ENCODE results near the gene TAF12. TPM values are rescaled to one million over a fixed set of nuclear protein-coding genes. Genes with fewer than 3 reads are reported as not detected.
A peak's percentile ranks its signal among the peaks of the same experiment; 100 is the strongest.

TAF12 gene
- total RNA-seq, 1 experiment from 2014 or later = 18.6 TPM

DNA sequence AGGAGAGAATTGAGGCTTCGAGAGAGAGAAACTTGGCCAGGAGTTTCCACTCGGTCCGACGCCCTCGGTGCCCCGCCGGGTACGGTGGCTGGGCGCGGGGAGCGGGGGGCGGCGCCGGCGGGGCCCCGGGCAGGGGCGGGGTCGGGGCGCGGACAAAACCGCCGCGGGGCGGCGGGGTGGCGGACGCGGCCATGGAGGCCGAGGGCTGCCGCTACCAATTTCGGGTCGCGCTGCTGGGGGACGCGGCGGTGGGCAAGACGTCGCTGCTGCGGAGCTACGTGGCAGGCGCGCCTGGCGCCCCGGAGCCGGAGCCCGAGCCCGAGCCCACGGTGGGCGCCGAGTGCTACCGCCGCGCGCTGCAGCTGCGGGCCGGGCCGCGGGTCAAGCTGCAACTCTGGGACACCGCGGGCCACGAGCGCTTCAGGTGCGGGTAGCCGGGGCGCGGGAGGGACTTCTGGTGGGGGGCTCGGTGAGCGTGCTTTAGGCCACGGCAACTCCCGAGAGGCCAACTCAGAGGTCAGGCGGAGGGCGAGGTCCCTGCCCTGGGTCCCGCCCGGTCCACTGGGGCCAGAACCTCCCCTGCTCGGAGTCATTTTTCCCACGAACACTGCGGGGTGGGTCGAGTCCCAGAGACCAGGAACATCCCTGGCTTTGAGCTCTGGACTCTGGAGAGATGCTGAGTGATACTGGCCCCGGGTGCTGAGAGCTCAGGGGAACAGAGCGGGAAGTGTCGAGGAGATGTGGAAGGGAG is 50.4 kb downstream of the TAF12 start (continued):
- TF ChIP-seq, protein P1, sequence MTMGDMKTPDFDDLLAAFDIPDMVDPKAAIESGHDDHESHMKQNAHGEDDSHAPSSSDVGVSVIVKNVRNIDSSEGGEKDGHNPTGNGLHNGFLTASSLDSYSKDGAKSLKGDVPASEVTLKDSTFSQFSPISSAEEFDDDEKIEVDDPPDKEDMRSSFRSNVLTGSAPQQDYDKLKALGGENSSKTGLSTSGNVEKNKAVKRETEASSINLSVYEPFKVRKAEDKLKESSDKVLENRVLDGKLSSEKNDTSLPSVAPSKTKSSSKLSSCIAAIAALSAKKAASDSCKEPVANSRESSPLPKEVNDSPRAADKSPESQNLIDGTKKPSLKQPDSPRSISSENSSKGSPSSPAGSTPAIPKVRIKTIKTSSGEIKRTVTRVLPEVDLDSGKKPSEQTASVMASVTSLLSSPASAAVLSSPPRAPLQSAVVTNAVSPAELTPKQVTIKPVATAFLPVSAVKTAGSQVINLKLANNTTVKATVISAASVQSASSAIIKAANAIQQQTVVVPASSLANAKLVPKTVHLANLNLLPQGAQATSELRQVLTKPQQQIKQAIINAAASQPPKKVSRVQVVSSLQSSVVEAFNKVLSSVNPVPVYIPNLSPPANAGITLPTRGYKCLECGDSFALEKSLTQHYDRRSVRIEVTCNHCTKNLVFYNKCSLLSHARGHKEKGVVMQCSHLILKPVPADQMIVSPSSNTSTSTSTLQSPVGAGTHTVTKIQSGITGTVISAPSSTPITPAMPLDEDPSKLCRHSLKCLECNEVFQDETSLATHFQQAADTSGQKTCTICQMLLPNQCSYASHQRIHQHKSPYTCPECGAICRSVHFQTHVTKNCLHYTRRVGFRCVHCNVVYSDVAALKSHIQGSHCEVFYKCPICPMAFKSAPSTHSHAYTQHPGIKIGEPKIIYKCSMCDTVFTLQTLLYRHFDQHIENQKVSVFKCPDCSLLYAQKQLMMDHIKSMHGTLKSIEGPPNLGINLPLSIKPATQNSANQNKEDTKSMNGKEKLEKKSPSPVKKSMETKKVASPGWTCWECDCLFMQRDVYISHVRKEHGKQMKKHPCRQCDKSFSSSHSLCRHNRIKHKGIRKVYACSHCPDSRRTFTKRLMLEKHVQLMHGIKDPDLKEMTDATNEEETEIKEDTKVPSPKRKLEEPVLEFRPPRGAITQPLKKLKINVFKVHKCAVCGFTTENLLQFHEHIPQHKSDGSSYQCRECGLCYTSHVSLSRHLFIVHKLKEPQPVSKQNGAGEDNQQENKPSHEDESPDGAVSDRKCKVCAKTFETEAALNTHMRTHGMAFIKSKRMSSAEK (CRISPR knock-in tag; IDR thresholded peaks at IDR 0.05; ENCODE audit: borderline replicate concordance) = no peak
- TF ChIP-seq ZNF219 (CRISPR knock-in tag; IDR thresholded peaks at IDR 0.05; ENCODE audit: borderline replicate concordance) = 0 out of 2 replicates have a peak, but pooled peaks have one; percentile 61
- TF ChIP-seq, protein P2, sequence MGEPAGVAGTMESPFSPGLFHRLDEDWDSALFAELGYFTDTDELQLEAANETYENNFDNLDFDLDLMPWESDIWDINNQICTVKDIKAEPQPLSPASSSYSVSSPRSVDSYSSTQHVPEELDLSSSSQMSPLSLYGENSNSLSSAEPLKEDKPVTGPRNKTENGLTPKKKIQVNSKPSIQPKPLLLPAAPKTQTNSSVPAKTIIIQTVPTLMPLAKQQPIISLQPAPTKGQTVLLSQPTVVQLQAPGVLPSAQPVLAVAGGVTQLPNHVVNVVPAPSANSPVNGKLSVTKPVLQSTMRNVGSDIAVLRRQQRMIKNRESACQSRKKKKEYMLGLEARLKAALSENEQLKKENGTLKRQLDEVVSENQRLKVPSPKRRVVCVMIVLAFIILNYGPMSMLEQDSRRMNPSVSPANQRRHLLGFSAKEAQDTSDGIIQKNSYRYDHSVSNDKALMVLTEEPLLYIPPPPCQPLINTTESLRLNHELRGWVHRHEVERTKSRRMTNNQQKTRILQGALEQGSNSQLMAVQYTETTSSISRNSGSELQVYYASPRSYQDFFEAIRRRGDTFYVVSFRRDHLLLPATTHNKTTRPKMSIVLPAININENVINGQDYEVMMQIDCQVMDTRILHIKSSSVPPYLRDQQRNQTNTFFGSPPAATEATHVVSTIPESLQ (CRISPR knock-in tag; IDR thresholded peaks at IDR 0.05) = no peak
- TF ChIP-seq, protein P3, sequence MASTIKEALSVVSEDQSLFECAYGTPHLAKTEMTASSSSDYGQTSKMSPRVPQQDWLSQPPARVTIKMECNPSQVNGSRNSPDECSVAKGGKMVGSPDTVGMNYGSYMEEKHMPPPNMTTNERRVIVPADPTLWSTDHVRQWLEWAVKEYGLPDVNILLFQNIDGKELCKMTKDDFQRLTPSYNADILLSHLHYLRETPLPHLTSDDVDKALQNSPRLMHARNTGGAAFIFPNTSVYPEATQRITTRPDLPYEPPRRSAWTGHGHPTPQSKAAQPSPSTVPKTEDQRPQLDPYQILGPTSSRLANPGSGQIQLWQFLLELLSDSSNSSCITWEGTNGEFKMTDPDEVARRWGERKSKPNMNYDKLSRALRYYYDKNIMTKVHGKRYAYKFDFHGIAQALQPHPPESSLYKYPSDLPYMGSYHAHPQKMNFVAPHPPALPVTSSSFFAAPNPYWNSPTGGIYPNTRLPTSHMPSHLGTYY (CRISPR knock-in tag; IDR thresholded peaks at IDR 0.05) = no peak
- TF ChIP-seq NFYB (CRISPR knock-in tag; conservative IDR thresholded peaks at IDR 0.05; ENCODE audit: low read depth) = no peak
- TF ChIP-seq, protein P4, sequence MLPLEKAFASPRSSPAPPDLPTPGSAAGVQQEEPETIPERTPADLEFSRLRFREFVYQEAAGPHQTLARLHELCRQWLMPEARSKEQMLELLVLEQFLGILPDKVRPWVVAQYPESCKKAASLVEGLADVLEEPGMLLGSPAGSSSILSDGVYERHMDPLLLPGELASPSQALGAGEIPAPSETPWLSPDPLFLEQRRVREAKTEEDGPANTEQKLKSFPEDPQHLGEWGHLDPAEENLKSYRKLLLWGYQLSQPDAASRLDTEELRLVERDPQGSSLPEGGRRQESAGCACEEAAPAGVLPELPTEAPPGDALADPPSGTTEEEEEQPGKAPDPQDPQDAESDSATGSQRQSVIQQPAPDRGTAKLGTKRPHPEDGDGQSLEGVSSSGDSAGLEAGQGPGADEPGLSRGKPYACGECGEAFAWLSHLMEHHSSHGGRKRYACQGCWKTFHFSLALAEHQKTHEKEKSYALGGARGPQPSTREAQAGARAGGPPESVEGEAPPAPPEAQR (CRISPR knock-in tag; IDR thresholded peaks at IDR 0.05) = no peak
- TF ChIP-seq SP1 (CRISPR knock-in tag; conservative IDR thresholded peaks at IDR 0.05) = peak; percentile 50
- TF ChIP-seq, protein P5, sequence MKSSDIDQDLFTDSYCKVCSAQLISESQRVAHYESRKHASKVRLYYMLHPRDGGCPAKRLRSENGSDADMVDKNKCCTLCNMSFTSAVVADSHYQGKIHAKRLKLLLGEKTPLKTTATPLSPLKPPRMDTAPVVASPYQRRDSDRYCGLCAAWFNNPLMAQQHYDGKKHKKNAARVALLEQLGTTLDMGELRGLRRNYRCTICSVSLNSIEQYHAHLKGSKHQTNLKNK (CRISPR knock-in tag; IDR thresholded peaks at IDR 0.05) = no peak

DNA sequence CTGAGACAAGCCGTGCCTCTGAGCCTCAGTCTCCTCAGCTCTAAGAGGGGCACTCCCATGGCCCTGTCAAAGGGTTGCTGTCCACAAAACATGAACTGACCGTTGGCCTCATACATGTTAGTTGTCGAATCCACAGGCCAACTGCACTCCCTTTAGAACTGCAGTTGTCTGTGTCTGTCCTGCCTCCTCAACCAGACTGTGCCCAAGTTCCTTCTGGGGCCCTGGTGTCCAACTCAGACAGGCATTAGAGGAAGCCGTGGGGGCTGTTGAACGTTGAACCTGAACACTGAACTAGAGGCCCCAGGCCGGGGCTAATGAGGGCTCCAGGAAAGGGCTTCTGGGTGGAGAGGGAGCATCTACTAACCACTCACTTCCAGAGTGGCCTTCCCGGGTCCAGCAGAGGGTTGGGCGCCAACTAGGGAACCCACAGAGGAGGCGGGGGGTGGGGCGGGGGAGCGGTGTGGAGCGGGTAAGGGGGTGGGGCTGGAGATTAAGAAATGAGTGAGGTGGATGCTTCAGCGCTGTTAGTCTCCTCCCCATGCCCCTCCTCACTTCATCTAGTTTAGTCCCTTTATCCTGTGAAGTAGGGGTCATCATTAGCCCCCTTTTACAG is 51.1 kb downstream of the TAF12 start, which contains the start of gene RAB42:
Gene RAB42, plus strand, starts transcription at position 558 of the 613 bp plus-strand sequence. CDS start 247 bp downstream, outside the sequence.
- ChIA-PET POLR2A (interaction anchor here (0.6 to 1.6 kb wide), 2 partner anchors 10 to 51 kb away, joined by 3 to 8 read pairs; partner anchors contain the start of gene TAF12), CTCF (interaction anchor here (0.6 to 1.0 kb wide), 2 partner anchors 75 to 80 kb away, joined by 3 read pairs; no protein-coding TSS in a partner anchor)
- peak; percentile 48 for DNase-seq (ENCODE audit: low spot score)
- H3K27me3 Mint-ChIP-seq (ENCODE audit: low read depth) = peaks cover 15% of the 10 kb centered on the region
- H3K4me1 Mint-ChIP-seq = peaks cover 43% of the 10 kb centered on the region
- H3K27ac Mint-ChIP-seq = peak within 1 kb of the TSS; percentile 70; the same call in 1 of the 2 replicates
- no peaks in the 10 kb centered on the region for H3K9me3 Mint-ChIP-seq
- no peaks in the 10 kb centered on the region for H3K36me3 Mint-ChIP-seq
- peak; percentile 67 for ATAC-seq
- peak within 1 kb of the TSS; percentile 82 for H3K4me3 Mint-ChIP-seq
- TF ChIP-seq JAZF1 (CRISPR knock-in tag; IDR thresholded peaks at IDR 0.05) = no peak
- TF ChIP-seq, protein P6, sequence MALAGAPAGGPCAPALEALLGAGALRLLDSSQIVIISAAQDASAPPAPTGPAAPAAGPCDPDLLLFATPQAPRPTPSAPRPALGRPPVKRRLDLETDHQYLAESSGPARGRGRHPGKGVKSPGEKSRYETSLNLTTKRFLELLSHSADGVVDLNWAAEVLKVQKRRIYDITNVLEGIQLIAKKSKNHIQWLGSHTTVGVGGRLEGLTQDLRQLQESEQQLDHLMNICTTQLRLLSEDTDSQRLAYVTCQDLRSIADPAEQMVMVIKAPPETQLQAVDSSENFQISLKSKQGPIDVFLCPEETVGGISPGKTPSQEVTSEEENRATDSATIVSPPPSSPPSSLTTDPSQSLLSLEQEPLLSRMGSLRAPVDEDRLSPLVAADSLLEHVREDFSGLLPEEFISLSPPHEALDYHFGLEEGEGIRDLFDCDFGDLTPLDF (CRISPR knock-in tag; IDR thresholded peaks at IDR 0.05) = no peak
- TF ChIP-seq, protein P7, sequence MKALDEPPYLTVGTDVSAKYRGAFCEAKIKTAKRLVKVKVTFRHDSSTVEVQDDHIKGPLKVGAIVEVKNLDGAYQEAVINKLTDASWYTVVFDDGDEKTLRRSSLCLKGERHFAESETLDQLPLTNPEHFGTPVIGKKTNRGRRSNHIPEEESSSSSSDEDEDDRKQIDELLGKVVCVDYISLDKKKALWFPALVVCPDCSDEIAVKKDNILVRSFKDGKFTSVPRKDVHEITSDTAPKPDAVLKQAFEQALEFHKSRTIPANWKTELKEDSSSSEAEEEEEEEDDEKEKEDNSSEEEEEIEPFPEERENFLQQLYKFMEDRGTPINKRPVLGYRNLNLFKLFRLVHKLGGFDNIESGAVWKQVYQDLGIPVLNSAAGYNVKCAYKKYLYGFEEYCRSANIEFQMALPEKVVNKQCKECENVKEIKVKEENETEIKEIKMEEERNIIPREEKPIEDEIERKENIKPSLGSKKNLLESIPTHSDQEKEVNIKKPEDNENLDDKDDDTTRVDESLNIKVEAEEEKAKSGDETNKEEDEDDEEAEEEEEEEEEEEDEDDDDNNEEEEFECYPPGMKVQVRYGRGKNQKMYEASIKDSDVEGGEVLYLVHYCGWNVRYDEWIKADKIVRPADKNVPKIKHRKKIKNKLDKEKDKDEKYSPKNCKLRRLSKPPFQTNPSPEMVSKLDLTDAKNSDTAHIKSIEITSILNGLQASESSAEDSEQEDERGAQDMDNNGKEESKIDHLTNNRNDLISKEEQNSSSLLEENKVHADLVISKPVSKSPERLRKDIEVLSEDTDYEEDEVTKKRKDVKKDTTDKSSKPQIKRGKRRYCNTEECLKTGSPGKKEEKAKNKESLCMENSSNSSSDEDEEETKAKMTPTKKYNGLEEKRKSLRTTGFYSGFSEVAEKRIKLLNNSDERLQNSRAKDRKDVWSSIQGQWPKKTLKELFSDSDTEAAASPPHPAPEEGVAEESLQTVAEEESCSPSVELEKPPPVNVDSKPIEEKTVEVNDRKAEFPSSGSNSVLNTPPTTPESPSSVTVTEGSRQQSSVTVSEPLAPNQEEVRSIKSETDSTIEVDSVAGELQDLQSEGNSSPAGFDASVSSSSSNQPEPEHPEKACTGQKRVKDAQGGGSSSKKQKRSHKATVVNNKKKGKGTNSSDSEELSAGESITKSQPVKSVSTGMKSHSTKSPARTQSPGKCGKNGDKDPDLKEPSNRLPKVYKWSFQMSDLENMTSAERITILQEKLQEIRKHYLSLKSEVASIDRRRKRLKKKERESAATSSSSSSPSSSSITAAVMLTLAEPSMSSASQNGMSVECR (CRISPR knock-in tag; IDR thresholded peaks at IDR 0.05; ENCODE audit: borderline replicate concordance) = no peak
- no peak for TF ChIP-seq SMAD3 (CRISPR knock-in tag; IDR thresholded peaks at IDR 0.05; ENCODE audit: borderline replicate concordance)
- TF ChIP-seq ZNF232 (CRISPR knock-in tag; IDR thresholded peaks at IDR 0.05) = no peak
- TF ChIP-seq, protein P8, sequence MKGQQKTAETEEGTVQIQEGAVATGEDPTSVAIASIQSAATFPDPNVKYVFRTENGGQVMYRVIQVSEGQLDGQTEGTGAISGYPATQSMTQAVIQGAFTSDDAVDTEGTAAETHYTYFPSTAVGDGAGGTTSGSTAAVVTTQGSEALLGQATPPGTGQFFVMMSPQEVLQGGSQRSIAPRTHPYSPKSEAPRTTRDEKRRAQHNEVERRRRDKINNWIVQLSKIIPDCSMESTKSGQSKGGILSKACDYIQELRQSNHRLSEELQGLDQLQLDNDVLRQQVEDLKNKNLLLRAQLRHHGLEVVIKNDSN (CRISPR knock-in tag; IDR thresholded peaks at IDR 0.05) = no peak
- TF ChIP-seq ZNF138 (CRISPR knock-in tag; conservative IDR thresholded peaks at IDR 0.05) = no peak
